Suprapubic skin (tissue), 4 donors: Measurements from ENCODE around the gene SATB2. TPM values are rescaled to one million over a fixed set of nuclear protein-coding genes. Genes with fewer than 3 reads are reported as not detected.

ENCODE experiments used
- DNase-seq, 2 donors: peaks; one replicate each; pipeline ENCODE4 v3.0.0-alpha.2; 2019; ENCODE audit warnings: low spot score in 2 of 2
- H3K27ac ChIP-seq: fragments of 200-600 bp; sonication (generic); one replicate; pipeline ENCODE4 v1.5.1; 2019
- H3K27me3 ChIP-seq: fragments of 200-600 bp; sonication (generic); one replicate; pipeline ENCODE4 v1.5.1; 2019
- H3K36me3 ChIP-seq: fragments of 200-600 bp; sonication (generic); one replicate; pipeline ENCODE4 v1.5.1; 2019
- H3K4me1 ChIP-seq: fragments of 200-600 bp; sonication (generic); one replicate; pipeline ENCODE4 v1.5.1; 2019
- H3K4me3 ChIP-seq: fragments of 200-600 bp; sonication (generic); one replicate; pipeline ENCODE4 v1.5.1; 2019; ENCODE audit warnings: mild to moderate bottlenecking
- H3K9me3 ChIP-seq: fragments of 200-600 bp; sonication (generic); one replicate; pipeline ENCODE4 v1.5.1; 2019
- CTCF ChIP-seq, 2 donors: fragments of 200-600 bp in 1 of 2; fragments of 450-650 bp in 1 of 2; sonication (generic) in 1 of 2; IDR thresholded peaks; one replicate each; pipeline ENCODE4 v1.5.1; 2016 to 2019; ENCODE audit warnings: antibody characterized with exemption in 2 of 2, mild to moderate bottlenecking in 1 of 2, moderate library complexity in 1 of 2
- EP300 ChIP-seq: sonication (generic); formaldehyde crosslinking; IDR thresholded peaks from one replicate; pipeline ENCODE4 v1.6.1; 2017; ENCODE audit warnings: antibody characterized with exemption
- POLR2A ChIP-seq, 2 donors: fragments of 450-650 bp; IDR thresholded peaks; one replicate each; pipeline ENCODE4 v1.6.1; 2017; ENCODE audit warnings: antibody characterized with exemption in 2 of 2, mild to moderate bottlenecking in 2 of 2, moderate library complexity in 2 of 2
- POLR2AphosphoS5 ChIP-seq, 3 donors: sonication (generic); formaldehyde crosslinking; IDR thresholded peaks; one replicate each; pipeline ENCODE4 v1.6.1; 2017; ENCODE audit warnings: antibody characterized with exemption in 3 of 3
- WGBS: methylation state at CpG from one replicate; pipeline ENCODE4 v1.1.5; 2018; 5-methylcytosine and 5-hydroxymethylcytosine counted together
- total RNA-seq, 4 donors: library from RNA; depleted of rRNA; stranded (reverse); fragments of >200 nt; gene quantifications; one replicate each; pipeline ENCODE4 v1.1.0, GENCODE V29; 2016

Gene SATB2
- total RNA-seq, 4 donors from 2014 or later, result 2.9 to 12.1 (median 3.9) TPM

- Histone ChIP-seq H3K4me1 (peaks cover 82% of the 10 kb centered on the region), H3K27me3 (peaks cover 90% of the 10 kb centered on the region), H3K36me3 (no peaks in the 10 kb centered on the region), H3K4me3 (peak overlapping the region; percentile 77), H3K9me3 (no peaks in the 10 kb centered on the region), H3K27ac (peak overlapping the region; percentile 85)
- TF ChIP-seq POLR2AphosphoS5 (IDR thresholded peaks at IDR 0.05), result no peak
- TF ChIP-seq POLR2A (IDR thresholded peaks at IDR 0.05), result no peak
- TF ChIP-seq CTCF (IDR thresholded peaks at IDR 0.05), result no peak
- no peak for TF ChIP-seq EP300
- 7% methylated on average over 14 of the region's 14 CpGs for WGBS
- no peak for DNase-seq
Measured at GRCh38 chr2:199460101-199460671, 2.4 kb upstream of the SATB2 start.

GRCh38 chr2:199459286-199460100 lies 1.8 kb upstream of the SATB2 start:
- H3K27me3 ChIP-seq, result peaks cover 88% of the 10 kb centered on the region
- peak; percentile 91 to 92 for DNase-seq
- peaks cover 79% of the 10 kb centered on the region for H3K4me1 ChIP-seq
- no peaks in the 10 kb centered on the region for H3K36me3 ChIP-seq
- 0% methylated on average over 14 of the region's 70 CpGs for WGBS
- TF ChIP-seq POLR2AphosphoS5 (IDR thresholded peaks at IDR 0.05), result peak in 1 of 3 donors; percentile 82
- no peak for TF ChIP-seq POLR2A (IDR thresholded peaks at IDR 0.05)
- no peaks in the 10 kb centered on the region for H3K9me3 ChIP-seq
- peak overlapping the region; percentile 85 for H3K27ac ChIP-seq
- H3K4me3 ChIP-seq, result peak overlapping the region; percentile 77

- H3K36me3 ChIP-seq, result no peaks in the 10 kb centered on the region
- H3K4me1 ChIP-seq, result peaks cover 72% of the 10 kb centered on the region
- TF ChIP-seq EP300 (no peak), POLR2AphosphoS5 (IDR thresholded peaks at IDR 0.05) (no peak), CTCF (IDR thresholded peaks at IDR 0.05) (no peak), POLR2A (IDR thresholded peaks at IDR 0.05) (no peak)
- no peaks in the 10 kb centered on the region for H3K9me3 ChIP-seq
- H3K27me3 ChIP-seq, result peaks cover 88% of the 10 kb centered on the region
- DNase-seq, result peak in 1 of 2 donors; percentile 71
- H3K4me3 ChIP-seq, result peak overlapping the region; percentile 77
- H3K27ac ChIP-seq, result peak overlapping the region; percentile 85
- WGBS, result no CpG with 5 or more reads among the region's 56 CpGs
Measured at GRCh38 chr2:199458806-199459285, 1.1 kb upstream of the SATB2 start.

GRCh38 chr2:199458009-199458805 lies 468 bp upstream of the SATB2 start:
- Histone ChIP-seq H3K27ac (peak overlapping the region; percentile 85), H3K27me3 (peaks cover 85% of the 10 kb centered on the region), H3K4me1 (peaks cover 66% of the 10 kb centered on the region), H3K9me3 (no peaks in the 10 kb centered on the region), H3K36me3 (no peaks in the 10 kb centered on the region), H3K4me3 (peak overlapping the region; percentile 77)
- TF ChIP-seq CTCF (IDR thresholded peaks at IDR 0.05), result no peak
- TF ChIP-seq EP300, result no peak
- TF ChIP-seq POLR2A (IDR thresholded peaks at IDR 0.05), result no peak
- TF ChIP-seq POLR2AphosphoS5 (IDR thresholded peaks at IDR 0.05), result no peak
- 4% methylated on average over 25 of the region's 75 CpGs for WGBS
- peak in 1 of 2 donors; percentile 69 for DNase-seq

GRCh38 chr2:199456383-199457146 lies 1.2 kb downstream of the SATB2 start:
- Histone ChIP-seq H3K27me3 (peaks cover 81% of the 10 kb centered on the region), H3K4me1 (peaks cover 56% of the 10 kb centered on the region), H3K9me3 (no peaks in the 10 kb centered on the region), H3K4me3 (peak overlapping the region; percentile 77), H3K36me3 (no peaks in the 10 kb centered on the region), H3K27ac (no peak overlapping the region)
- TF ChIP-seq EP300, result no peak
- TF ChIP-seq POLR2A (IDR thresholded peaks at IDR 0.05), result no peak
- no peak for TF ChIP-seq CTCF (IDR thresholded peaks at IDR 0.05)
- TF ChIP-seq POLR2AphosphoS5 (IDR thresholded peaks at IDR 0.05), result no peak
- 7% methylated on average over 44 of the region's 44 CpGs for WGBS
- DNase-seq, result no peak
